CD4-positive, alpha-beta T cell (primary cell): ENCODE measurements around the gene ZNF831. TPM values are rescaled to one million over a fixed set of nuclear protein-coding genes. Genes with fewer than 3 reads are reported as not detected.
A peak's percentile ranks its signal among the peaks of the same experiment; 100 is the strongest.

Source experiments
- ATAC-seq: fragments of 200-7000 bp; cut with Tn5 transposase; one replicate; pipeline ENCODE4 v1.10.0; 2022; ENCODE audit warnings: mild to moderate bottlenecking; ENCODE audit not compliant: poor library complexity
- CTCF ChIA-PET: fragments of 350-600 bp; sonication (Branson Sonifier 250); formaldehyde crosslinking; loops from one replicate; lab custom pipeline; 2021; ENCODE audit warnings: antibody characterized with exemption, inconsistent platforms; lab: Charles Lee
- POLR2A ChIA-PET: fragments of 350-600 bp; sonication (Branson Sonifier 250); formaldehyde crosslinking; loops from one replicate; lab custom pipeline; 2021; ENCODE audit warnings: antibody characterized with exemption, inconsistent platforms; lab: Charles Lee
- DNase-seq, 14 experiments: peaks; one replicate each; pipeline ENCODE4 v3.0.0-alpha.2; 2013 to 2020; ENCODE audit warnings: mixed read lengths in 2 of 14
- H3K27ac ChIP-seq, 2 donors: one replicate each; pipeline versions ENCODE4 v1.5.1 to v1.7.0; 2013; ENCODE audit warnings: low read length in 2 of 2, low read depth in 1 of 2, mild to moderate bottlenecking in 1 of 2
- H3K27me3 ChIP-seq, 2 experiments: 1 replicate in 1 of 2; 2 replicates in 1 of 2; pipeline versions ENCODE4 v1.6.1 to v1.7.0; 2013; ENCODE audit warnings: low read length in 2 of 2, control low read depth in 1 of 2, mild to moderate bottlenecking in 1 of 2, moderate library complexity in 1 of 2; ENCODE audit not compliant: insufficient read depth in 2 of 2, control insufficient read depth in 1 of 2
- H3K36me3 ChIP-seq: one replicate; pipeline ENCODE4 v1.6.1; 2013; ENCODE audit warnings: low read length, control low read depth; ENCODE audit not compliant: insufficient read depth
- H3K4me1 ChIP-seq: one replicate; pipeline ENCODE4 v1.6.1; 2013; ENCODE audit warnings: low read length, control low read depth; ENCODE audit not compliant: insufficient read depth
- H3K4me3 ChIP-seq: one replicate; pipeline ENCODE4 v1.5.1; 2013; ENCODE audit warnings: mild to moderate bottlenecking, low read length, moderate library complexity
- H3K9me3 ChIP-seq, 2 experiments: 1 replicate in 1 of 2; 2 replicates in 1 of 2; pipeline versions ENCODE4 v1.6.1 to v1.7.0; 2013; ENCODE audit warnings: low read length in 2 of 2, mild to moderate bottlenecking in 2 of 2, control low read depth in 1 of 2, moderate library complexity in 1 of 2; ENCODE audit not compliant: control insufficient read depth in 1 of 2, insufficient read depth in 1 of 2
- H3K27ac Mint-ChIP-seq: one replicate; pipeline ENCODE4 v1.8.0; 2020; ENCODE audit warnings: mixed read lengths
- H3K27me3 Mint-ChIP-seq: one replicate; pipeline ENCODE4 v1.8.0; 2021; ENCODE audit warnings: mixed read lengths
- H3K36me3 Mint-ChIP-seq: one replicate; pipeline ENCODE4 v1.8.0; 2021; ENCODE audit warnings: low read depth, mixed read lengths
- H3K4me1 Mint-ChIP-seq: one replicate; pipeline ENCODE4 v1.8.0; 2021; ENCODE audit warnings: low read depth, mixed read lengths
- H3K4me3 Mint-ChIP-seq: one replicate; pipeline ENCODE4 v1.8.0; 2020; ENCODE audit warnings: mild to moderate bottlenecking, mixed read lengths
- H3K9me3 Mint-ChIP-seq: one replicate; pipeline ENCODE4 v1.8.0; 2020; ENCODE audit warnings: mixed read lengths
- intact Hi-C, 2 experiments: fragments of 100-400 bp; cut with DNase I in 1 of 2; cut with micrococcal nuclease in 1 of 2; formaldehyde crosslinking; loops; one replicate each; pipeline versions ENCODE4 v1.15.1 to v1.9.0; 2023 to 2025; cut with DNase I, micrococcal nuclease
- total RNA-seq, 174 experiments: library from RNA in 2 of 174; stranded (reverse) in 2 of 174; gene quantifications; one replicate each; pipeline ENCODE4 v1.2.3 and lab custom pipeline; 2021 to 2026
- TF ChIP-seq, protein P1 (sequence below): fragments of 200-600 bp; IDR thresholded peaks from one replicate; pipeline ENCODE4 v1.8.0; 2022; ENCODE audit warnings: antibody characterized with exemption, mild to moderate bottlenecking

The ZNF831 gene
- total RNA-seq, 2 experiments from 2014 or later = 24.9 to 25.9 TPM

DNA sequence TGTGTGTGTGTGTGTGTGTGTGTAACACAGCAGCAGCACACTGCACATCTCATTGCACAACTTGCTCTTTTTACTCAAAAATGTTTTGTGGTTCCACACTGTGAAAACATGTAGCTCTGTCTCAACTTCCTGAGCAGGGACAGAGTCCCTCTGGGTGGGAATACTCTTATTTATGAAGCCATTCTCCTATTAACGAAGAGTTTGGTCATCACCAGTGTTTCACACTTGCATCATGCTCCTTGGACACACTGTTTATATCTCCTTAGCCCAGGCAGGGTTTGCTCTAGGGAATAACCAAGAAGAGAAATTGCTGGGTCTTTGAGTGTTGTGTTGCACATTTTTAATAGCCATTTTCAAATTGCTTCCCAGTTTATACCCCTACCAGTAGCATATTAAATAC lies 53.6 kb downstream of the ZNF831 start:
- TF ChIP-seq, protein P1, sequence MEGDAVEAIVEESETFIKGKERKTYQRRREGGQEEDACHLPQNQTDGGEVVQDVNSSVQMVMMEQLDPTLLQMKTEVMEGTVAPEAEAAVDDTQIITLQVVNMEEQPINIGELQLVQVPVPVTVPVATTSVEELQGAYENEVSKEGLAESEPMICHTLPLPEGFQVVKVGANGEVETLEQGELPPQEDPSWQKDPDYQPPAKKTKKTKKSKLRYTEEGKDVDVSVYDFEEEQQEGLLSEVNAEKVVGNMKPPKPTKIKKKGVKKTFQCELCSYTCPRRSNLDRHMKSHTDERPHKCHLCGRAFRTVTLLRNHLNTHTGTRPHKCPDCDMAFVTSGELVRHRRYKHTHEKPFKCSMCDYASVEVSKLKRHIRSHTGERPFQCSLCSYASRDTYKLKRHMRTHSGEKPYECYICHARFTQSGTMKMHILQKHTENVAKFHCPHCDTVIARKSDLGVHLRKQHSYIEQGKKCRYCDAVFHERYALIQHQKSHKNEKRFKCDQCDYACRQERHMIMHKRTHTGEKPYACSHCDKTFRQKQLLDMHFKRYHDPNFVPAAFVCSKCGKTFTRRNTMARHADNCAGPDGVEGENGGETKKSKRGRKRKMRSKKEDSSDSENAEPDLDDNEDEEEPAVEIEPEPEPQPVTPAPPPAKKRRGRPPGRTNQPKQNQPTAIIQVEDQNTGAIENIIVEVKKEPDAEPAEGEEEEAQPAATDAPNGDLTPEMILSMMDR = no peak
- ATAC-seq = no peak
- Histone ChIP-seq H3K4me3 (no peak overlapping the region), H3K27ac (no peak overlapping the region), H3K36me3 (peaks cover 58% of the 10 kb centered on the region), H3K9me3 (no peaks in the 10 kb centered on the region), H3K4me1 (peaks cover 7% of the 10 kb centered on the region), H3K27me3 (no peaks in the 10 kb centered on the region)
- ChIA-PET POLR2A (no interaction called here), CTCF (no interaction called here)
- DNase-seq = no peak
- H3K4me1 Mint-ChIP-seq = peaks cover 31% of the 10 kb centered on the region
- no peaks in the 10 kb centered on the region for H3K9me3 Mint-ChIP-seq
- peaks cover 63% of the 10 kb centered on the region for H3K36me3 Mint-ChIP-seq
- intact Hi-C loops = no loop called here
- H3K4me3 Mint-ChIP-seq = no peak overlapping the region
- H3K27ac Mint-ChIP-seq = peak overlapping the region; percentile 29
- no peaks in the 10 kb centered on the region for H3K27me3 Mint-ChIP-seq

DNA sequence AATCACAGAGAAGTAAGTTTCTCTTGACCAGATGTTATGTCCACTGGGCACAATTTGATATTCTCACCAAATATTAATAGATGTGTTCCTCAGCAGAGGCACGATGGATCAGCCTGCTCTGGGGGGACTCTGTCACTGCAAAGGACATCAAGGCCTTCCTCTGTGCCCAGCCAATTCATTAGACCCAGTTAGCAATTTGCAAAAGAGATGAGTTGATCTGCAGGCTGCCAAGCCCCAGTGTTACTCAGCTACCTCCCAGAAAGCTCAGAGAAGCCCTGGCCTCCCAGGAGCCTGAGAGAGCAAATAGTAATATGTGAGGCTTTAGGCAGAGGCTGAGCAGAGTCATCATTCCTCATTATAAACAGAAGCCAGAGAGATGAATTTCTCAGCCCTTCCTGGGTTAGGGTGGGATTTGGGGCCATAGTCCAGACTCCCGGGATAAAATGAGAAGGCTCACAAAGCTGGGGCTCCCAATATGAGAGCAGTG lies 54.2 kb downstream of the ZNF831 start:
- intact Hi-C loops = no loop called here
- H3K4me1 Mint-ChIP-seq = peaks cover 38% of the 10 kb centered on the region
- no peaks in the 10 kb centered on the region for H3K9me3 ChIP-seq
- H3K27ac Mint-ChIP-seq = peak overlapping the region; percentile 29
- H3K36me3 ChIP-seq = peaks cover 52% of the 10 kb centered on the region
- CTCF ChIA-PET = no interaction called here
- peaks cover 13% of the 10 kb centered on the region for H3K4me1 ChIP-seq
- no peak overlapping the region for H3K4me3 ChIP-seq
- H3K9me3 Mint-ChIP-seq = no peaks in the 10 kb centered on the region
- ATAC-seq (no peak), DNase-seq (no peak)
- H3K27me3 Mint-ChIP-seq = no peaks in the 10 kb centered on the region
- H3K27me3 ChIP-seq = no peaks in the 10 kb centered on the region
- TF ChIP-seq, protein P1 = no peak
- H3K36me3 Mint-ChIP-seq = peaks cover 63% of the 10 kb centered on the region
- no peak overlapping the region for H3K4me3 Mint-ChIP-seq
- H3K27ac ChIP-seq = no peak overlapping the region
- POLR2A ChIA-PET = no interaction called here

DNA sequence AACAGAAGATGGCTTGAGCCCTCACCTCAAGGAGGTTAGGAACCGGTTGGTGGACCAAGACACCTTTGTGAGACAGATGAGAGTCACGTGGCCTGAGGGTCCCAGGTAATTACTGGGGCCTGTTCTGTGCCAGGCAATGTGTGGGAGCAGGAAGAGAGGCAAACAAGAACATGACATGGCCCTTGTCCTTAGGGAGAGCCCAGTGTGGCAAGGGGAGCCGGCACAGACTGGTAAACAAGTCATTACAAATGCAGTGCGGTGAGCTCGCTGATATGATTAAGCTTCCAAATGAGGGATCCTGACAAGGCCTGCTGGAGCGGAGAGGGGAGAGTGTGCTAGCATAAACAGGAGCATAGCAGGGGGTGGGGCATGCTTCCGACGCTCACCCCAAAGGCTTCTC lies 55.6 kb downstream of the ZNF831 start:
- H3K36me3 ChIP-seq = peaks cover 46% of the 10 kb centered on the region
- no peaks in the 10 kb centered on the region for H3K9me3 Mint-ChIP-seq
- ATAC-seq (no peak), DNase-seq (no peak)
- CTCF ChIA-PET = no interaction called here
- no peak overlapping the region for H3K27ac ChIP-seq
- H3K4me3 Mint-ChIP-seq = no peak overlapping the region
- H3K27ac Mint-ChIP-seq = peak overlapping the region; percentile 87
- TF ChIP-seq, protein P1 = no peak
- peaks cover 51% of the 10 kb centered on the region for H3K36me3 Mint-ChIP-seq
- no peaks in the 10 kb centered on the region for H3K27me3 ChIP-seq
- H3K27me3 Mint-ChIP-seq = no peaks in the 10 kb centered on the region
- no peaks in the 10 kb centered on the region for H3K9me3 ChIP-seq
- POLR2A ChIA-PET = no interaction called here
- H3K4me3 ChIP-seq = no peak overlapping the region
- H3K4me1 ChIP-seq = peaks cover 16% of the 10 kb centered on the region
- peaks cover 44% of the 10 kb centered on the region for H3K4me1 Mint-ChIP-seq
- intact Hi-C loops = no loop called here
